ENCODE results near the gene PTGES3. TPM values are rescaled to one million over a fixed set of nuclear protein-coding genes. Genes with fewer than 3 reads are reported as not detected.
A peak's percentile ranks its signal among the peaks of the same experiment; 100 is the strongest.

The PTGES3 gene
- total RNA-seq, 2 donors from 2014 or later: 149 to 160 TPM

- intact Hi-C loops (cut with DNase I, micrococcal nuclease): loop anchor here in 1 of 2 donors (5.0 to 10.0 kb wide), 2 partner anchors 50 to 113 kb away; partner anchors contain the start of genes PTGES3 and RBMS2
- DNase-seq (peak; percentile 86 to 91), ATAC-seq (peak; percentile 52)
These were observed 53.0 kb downstream of the PTGES3 start for GRCh38 chr12:56634837-56635791.

GRCh38 chr12:56634242-56634836 lies 53.7 kb downstream of the PTGES3 start:
- peak; percentile 26 for ATAC-seq
- DNase-seq: peak; percentile 77 to 88
- intact Hi-C loops (cut with DNase I, micrococcal nuclease): loop anchor here in 1 of 2 donors (5.0 to 10.0 kb wide), 2 partner anchors 50 to 112 kb away; partner anchors contain the start of genes PTGES3 and RBMS2

GRCh38 chr12:56633468-56634241 lies 54.4 kb downstream of the PTGES3 start:
- intact Hi-C loops (cut with DNase I, micrococcal nuclease): loop anchor here in 1 of 2 donors (5.0 to 10.0 kb wide), 2 partner anchors 51 to 111 kb away; partner anchors contain the start of genes PTGES3 and RBMS2
- no peak for DNase-seq
- no peak for ATAC-seq

GRCh38 chr12:56632701-56633467 lies 55.2 kb downstream of the PTGES3 start:
- DNase-seq: peak in 1 of 2 donors; percentile 42
- ATAC-seq: no peak
- intact Hi-C loops (cut with DNase I, micrococcal nuclease): loop anchor here in 1 of 2 donors (5.0 to 10.0 kb wide), 2 partner anchors 52 to 111 kb away; partner anchors contain the start of genes PTGES3 and RBMS2

- DNase-seq (peak; percentile 89 to 91), ATAC-seq (peak; percentile 25)
- intact Hi-C loops (cut with DNase I, micrococcal nuclease): loop anchor here in 1 of 2 donors (5.0 to 10.0 kb wide), 2 partner anchors 53 to 110 kb away; partner anchors contain the start of genes PTGES3 and RBMS2
These were observed 56.0 kb downstream of the PTGES3 start for GRCh38 chr12:56631790-56632700.

GRCh38 chr12:56630180-56630632 lies 57.9 kb downstream of the PTGES3 start, which contains the start of gene BAZ2A:
BAZ2A (minus strand) TSS chr12:56630326; CDS start chr12:56617530, 12,796 bp downstream.
- ATAC-seq: peak; percentile 68
- peak; percentile 91 to 94 for DNase-seq
- intact Hi-C loops (cut with DNase I, micrococcal nuclease): loop anchor here in 1 of 2 donors (5.0 to 10.0 kb wide), 2 partner anchors 55 to 108 kb away; partner anchors contain the start of genes PTGES3 and RBMS2

- peak; percentile 33 for ATAC-seq
- peak; percentile 40 to 42 for DNase-seq
- intact Hi-C loops (cut with DNase I, micrococcal nuclease): loop anchor here in 1 of 2 donors (5.0 to 10.0 kb wide), 2 partner anchors 55 to 107 kb away; partner anchors contain the start of genes PTGES3 and RBMS2
These were observed 58.5 kb downstream of the PTGES3 start for GRCh38 chr12:56629459-56630179.

- ATAC-seq: peak; percentile 24
- intact Hi-C loops (cut with DNase I, micrococcal nuclease): no loop called here
- DNase-seq: peak; percentile 76 to 83
These were observed 59.2 kb downstream of the PTGES3 start for GRCh38 chr12:56628671-56629458.

GRCh38 chr12:56626701-56627100 lies 61.4 kb downstream of the PTGES3 start:
- DNase-seq (no peak), ATAC-seq (no peak)
- intact Hi-C loops (cut with DNase I, micrococcal nuclease): no loop called here

GRCh38 chr12:56622535-56622934 lies 65.5 kb downstream of the PTGES3 start:
- DNase-seq (no peak), ATAC-seq (peak; percentile 86)
- intact Hi-C loops (cut with DNase I, micrococcal nuclease): no loop called here

GRCh38 chr12:56616925-56617324 lies 71.2 kb downstream of the PTGES3 start:
- intact Hi-C loops (cut with DNase I, micrococcal nuclease): no loop called here
- no peak for ATAC-seq
- no peak for DNase-seq

- no peak for ATAC-seq
- intact Hi-C loops (cut with DNase I, micrococcal nuclease): no loop called here
- DNase-seq: no peak
These were observed 71.8 kb downstream of the PTGES3 start for GRCh38 chr12:56616244-56616643.

GRCh38 chr12:56614627-56615026 lies 73.5 kb downstream of the PTGES3 start:
- ATAC-seq: no peak
- intact Hi-C loops (cut with DNase I, micrococcal nuclease): no loop called here
- DNase-seq: no peak

Data from left colon (tissue), 2 donors.